GM19397 (cell line): ENCODE results near the gene C10orf90.

ENCODE experiments used
- ATAC-seq: cut with Tn5 transposase; IDR thresholded peaks from one replicate; pipeline ENCODE4 v1.9.1; 2021; ENCODE audit warnings: mild to moderate bottlenecking, moderate library complexity; ENCODE audit not compliant: unreplicated experiment

The C10orf90 gene

DNA sequence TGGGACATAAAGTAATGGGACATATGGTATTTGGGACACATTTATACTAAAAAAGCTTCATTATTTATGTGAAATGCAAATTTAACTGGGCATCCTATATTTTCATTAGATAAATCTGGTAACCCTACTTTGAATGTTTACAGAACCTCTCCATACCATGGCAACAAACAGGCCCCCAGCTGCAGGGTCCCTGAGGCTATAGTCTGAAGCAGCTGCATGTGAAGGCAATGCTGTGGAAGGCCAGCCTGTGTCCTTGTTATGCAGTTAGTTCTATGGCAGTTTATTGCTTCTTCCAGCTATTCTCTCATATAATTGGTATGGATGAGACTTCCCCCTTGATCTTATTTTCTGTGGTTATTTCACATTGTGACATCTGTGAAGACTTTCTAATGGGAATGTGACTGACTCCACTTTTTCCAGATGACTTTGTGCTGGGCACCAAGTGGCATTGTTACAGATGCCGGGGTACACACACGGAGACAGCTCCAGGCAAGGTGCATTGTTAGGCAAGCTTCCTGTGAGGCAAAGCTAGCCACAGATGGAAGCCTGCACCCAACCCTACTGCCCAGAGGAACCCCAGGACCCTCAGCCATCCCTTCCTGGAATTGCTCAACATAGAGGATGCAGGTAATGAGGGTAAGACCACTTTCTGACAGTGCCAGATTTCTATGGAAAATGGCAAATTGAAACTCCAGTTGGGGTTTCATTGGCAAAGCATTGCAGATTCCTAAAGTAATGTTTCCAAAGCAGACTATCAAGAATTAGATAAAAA lies 232.7 kb downstream of the C10orf90 start:
- ATAC-seq, result no peak

- ATAC-seq, result no peak
These were observed 236.3 kb downstream of the C10orf90 start for GRCh38 chr10:126434235-126434634.

DNA sequence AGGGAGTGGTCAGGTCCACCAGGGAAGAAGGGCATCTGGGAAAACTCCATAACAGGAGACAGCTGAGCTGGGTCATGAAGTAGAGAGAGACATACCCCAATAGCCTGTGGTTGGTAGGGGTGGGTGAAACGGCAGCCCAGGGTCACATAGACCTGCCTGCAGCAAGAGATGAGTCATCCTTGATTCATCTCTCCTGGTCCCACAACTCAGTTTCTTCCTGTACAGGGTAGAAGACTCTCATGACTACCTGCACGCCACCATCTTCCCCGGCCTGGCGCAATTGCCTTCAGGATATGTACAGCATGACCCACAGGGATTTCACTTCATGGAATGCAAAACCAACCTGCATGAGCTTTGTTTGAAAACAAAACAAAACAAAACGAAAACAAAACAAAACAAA lies 237.1 kb downstream of the C10orf90 start:
- ATAC-seq, result no peak

DNA sequence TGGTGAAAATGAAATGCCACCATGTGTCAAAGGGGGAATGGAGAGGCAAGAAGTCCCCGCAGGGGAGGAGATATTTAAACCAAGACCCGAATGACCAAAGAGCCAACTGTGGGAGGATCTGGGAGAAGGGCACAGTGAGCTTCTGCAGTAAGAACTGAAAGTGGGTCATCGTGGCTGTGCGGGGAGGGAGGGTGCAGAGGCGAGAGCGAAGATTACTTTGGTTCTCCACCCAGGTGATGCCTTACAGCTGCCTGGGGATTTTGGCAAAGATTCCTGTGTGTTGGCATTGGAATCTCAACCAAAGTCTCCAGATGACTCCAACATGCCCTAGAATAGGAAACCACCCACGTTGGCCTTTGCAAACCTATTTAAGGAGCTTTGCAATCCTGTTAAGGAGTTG lies 238.0 kb downstream of the C10orf90 start:
- ATAC-seq, result no peak

DNA sequence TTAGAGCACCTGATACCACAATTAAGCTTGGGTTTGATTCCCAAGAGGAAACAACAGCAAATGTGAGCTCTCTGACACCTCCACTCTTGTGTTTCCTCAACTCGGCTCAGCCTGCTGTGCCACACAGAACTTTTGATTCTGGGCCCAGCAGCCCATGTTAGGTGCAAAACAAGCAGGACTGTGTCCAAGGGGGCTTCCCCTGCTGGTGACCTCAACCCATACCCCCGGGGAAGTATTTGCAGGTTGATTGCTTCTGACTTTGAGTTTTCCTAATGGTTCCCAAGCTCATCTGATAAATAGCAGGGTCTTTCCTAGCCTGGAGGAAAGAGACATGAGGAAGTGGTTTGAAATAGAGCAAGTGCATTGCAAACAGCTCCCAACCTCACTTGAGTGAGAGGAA lies 238.7 kb downstream of the C10orf90 start:
- ATAC-seq, result no peak

GRCh38 chr10:126430512-126430911 lies 240.0 kb downstream of the C10orf90 start:
- ATAC-seq, result no peak

- no peak for ATAC-seq
These were observed 241.2 kb downstream of the C10orf90 start for GRCh38 chr10:126429275-126429674.

DNA sequence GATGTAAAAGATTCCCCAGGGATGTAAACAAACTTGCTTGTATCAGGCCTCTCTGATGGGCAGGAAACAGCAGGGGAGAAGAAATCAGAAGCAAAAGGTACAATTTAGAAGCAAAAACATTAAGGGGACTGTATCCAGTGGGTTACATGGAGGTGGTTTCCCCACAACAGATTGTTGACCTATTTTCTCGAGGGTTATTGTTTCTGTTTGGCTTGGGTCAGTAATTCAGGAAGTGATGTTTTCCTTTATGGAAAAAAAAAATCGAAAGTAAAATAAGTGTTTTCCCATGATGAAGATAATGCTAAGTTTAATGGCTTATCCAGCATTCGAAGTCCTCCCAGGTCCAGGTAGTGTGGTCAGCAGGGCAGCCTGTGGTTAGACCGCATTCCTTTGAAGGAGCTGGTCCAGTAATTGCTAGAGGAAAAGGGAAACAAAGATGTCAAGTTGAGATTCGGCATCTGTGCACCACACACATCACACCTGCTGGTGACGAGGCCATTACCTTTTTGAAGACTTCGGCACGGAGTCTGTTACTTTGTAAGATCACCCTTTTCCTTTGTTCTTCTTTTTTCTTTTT lies 244.9 kb downstream of the C10orf90 start:
- no peak for ATAC-seq

GRCh38 chr10:126425032-126425431 lies 245.5 kb downstream of the C10orf90 start:
- no peak for ATAC-seq

DNA sequence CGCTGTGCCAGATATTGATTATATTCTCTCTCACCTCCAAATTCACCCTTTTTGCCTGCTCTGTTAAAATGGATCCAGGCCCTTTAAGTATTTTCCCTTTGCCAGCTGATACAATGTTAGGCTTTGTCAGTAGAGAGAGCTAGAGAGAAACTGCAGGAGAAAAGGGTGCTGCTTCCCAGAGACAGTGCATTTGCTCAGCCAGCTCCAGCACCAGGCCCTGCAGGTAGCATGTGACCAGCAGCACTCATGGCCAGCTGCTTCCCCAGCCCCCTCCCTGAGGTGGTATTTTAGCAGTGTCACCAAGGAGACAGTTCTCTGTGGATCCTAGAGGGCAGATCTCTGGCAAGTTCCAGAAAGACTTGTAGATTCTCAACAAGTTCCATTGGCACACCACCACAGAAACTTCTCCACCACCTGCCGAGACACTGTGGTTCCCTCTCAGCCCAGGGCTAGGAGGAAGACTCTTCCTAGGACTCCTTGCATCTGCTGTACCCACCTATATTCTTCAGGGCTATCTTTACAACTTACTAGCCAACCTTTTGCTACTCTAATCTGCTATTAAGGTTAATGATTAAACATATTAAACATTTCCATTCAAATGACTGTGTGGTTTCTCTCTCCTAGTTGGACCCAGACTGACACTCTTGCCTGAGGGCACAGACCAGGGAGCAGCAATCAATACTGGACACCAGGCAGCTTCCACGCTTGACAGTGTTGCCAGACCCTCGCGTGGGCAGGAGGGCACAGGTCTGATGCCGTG lies 246.6 kb downstream of the C10orf90 start:
- no peak for ATAC-seq

- ATAC-seq, result no peak
These were observed 247.9 kb downstream of the C10orf90 start for GRCh38 chr10:126422567-126422966.

DNA sequence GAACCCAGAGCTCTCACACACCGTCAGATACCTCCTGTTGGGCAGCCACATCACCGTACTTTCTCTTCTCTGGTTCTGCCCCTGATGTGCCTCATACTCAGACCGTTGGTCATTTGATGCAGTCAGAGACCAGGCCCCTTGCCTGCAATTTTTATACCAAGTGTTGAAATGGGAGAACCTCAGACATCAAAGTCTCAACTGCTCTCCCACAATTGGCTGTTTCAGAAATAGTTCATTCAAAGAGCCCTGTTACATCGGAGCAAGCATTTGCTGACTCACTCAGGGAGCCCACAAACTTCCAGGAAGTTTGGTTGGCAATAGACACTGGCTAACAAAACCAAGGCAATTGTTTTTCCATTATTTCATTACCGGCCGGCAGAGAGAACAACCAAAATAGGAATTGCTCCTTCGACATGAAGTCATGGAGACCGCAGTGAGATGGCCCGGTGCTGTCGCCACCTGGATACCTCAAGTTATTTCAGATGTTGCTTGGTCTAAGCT lies 248.7 kb downstream of the C10orf90 start:
- ATAC-seq, result no peak

GRCh38 chr10:126420567-126421300 lies 249.8 kb downstream of the C10orf90 start:
- ATAC-seq, result no peak

DNA sequence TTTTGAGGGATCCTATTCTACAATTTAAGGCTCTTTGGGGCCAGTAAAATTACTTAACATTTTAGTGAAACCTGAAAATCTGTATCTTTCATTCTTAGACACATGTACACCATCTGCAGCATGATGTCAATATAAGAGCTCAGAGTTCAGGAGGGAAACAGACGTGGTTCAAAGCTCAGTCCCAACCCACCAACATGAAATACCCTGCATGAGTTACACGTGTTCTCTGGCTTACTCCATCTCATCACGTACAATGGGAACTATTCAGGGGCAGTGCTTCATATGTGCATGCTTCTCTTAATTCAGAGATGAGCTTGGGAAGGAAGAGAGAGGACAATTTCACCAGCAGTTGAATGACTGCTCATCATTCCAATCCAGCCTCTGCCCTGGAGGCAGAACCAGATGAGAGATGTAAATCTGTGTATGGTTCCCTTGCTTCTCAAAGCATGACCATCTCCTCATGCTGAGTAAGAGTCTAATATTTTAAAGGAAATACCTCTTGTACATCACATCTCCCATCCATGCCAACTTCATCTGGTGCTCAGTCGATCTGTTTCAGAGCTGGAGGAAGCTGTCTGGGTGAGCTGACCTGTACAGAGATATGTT lies 253.2 kb downstream of the C10orf90 start:
- no peak for ATAC-seq

- no peak for ATAC-seq
These were observed 260.7 kb downstream of the C10orf90 start for GRCh38 chr10:126409821-126410220.

DNA sequence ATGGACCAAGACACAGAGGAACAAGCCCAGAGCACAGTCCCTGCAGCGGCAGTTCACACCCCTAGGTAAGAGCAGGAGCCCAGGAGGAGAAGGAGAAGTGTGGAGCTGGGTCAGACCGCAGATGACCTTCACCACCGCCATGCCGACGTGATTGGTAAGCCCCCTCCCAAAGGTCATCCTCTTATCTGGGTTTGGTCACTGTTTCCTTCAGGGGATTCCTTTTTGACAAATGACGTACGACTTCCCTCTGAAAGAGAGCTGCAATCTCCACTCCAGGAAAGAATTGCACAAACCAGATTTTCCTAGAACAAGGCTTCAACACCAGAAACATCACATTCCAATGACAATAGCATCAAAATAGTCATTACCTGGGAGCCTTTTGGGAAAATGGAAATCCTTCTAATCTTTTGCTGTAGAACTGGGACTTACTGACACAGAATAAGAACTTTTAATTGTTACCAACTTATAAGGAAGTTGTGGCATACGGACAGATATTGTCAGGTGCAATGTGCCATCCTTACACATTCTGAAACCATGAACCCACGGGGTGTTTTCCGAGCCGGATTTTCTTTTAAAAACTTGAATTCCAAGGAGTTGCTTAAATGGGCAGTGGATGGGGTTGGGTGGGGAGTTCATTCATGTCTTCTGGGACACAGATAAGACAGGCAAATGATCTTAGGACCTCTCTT lies 261.4 kb downstream of the C10orf90 start:
- no peak for ATAC-seq

DNA sequence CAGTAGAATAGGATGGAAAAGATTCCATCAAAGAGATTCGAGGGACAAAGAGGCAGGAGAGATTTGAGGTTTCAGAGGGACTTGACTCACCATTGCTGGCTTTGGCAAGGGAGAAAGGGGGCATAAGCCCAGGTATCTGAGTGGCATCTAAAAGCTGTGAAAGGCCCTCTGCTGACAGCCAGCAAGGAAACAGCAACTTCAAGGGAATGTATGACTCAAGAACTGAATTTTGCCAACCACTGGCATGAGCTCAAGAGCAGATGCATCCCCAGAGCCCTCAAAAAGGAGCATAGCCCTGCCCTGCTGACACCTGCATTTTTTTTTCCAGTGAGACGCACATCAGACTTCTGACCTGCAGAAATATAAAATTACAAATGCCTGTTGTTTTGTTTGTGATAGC lies 262.7 kb downstream of the C10orf90 start:
- ATAC-seq, result no peak

GRCh38 chr10:126405239-126405775 lies 265.2 kb downstream of the C10orf90 start:
- ATAC-seq, result no peak

DNA sequence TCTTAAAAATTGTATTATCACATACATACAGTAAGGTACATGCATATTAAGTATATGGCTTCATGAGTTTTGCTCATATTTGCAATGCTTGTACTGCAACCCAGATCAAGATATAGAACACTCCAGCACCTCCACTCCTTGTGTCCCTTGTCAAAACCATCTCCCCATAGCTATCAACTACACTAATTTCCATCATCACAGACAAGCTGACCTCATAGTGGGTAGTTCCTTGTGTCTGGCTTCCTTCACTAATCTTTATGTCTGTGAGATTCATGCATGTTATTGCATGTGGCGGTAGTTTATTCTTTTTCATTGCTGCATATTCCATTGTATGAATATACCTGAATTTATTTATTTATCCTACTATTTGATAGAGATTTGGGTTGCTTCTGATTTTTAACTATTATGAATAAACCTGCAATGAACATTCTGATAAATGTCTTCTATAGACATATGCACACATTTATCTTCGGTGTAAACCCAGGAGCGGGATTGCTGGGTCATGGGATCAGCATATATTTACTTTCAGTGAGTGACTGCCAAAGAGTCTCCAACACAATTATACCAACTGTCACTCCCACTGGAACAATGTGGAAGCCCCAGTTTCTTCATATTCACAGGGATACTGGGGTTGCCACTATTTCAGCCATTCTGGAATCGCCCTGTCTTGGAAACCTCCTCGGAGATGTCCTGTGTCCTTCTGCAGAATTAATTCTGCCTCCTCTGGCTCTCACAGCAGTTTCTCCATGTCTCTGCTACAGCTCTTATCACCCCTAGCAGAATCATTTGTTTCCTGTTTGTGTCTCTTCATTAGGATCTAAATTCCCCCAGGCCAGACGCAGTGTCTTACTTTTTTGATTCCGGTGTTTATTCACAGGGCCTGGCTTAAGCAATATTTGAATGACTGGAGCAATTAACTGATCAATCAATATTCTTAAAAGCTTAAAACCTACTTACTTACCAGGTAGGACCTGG lies 267.5 kb downstream of the C10orf90 start:
- ATAC-seq, result no peak
